Epithelial cell of proximal tubule (primary cell): ENCODE data around the gene ARHGAP26. TPM values are rescaled to one million over a fixed set of nuclear protein-coding genes. Genes with fewer than 3 reads are reported as not detected.

Experiments
- DNase-seq: peaks from one replicate; pipeline ENCODE4 v3.0.0-alpha.2; 2011; ENCODE audit warnings: low read depth
- H3K4me3 ChIP-seq: 2 replicates; pipeline ENCODE4 v1.5.1; 2011; ENCODE audit warnings: low read depth, mild to moderate bottlenecking, low read length
- total RNA-seq: library from RNA; depleted of rRNA; stranded (reverse); fragments of >200 nt; gene quantifications from 2 replicates; pipeline ENCODE4 v1.2.3, GENCODE V29; 2015
- TF ChIP-seq, protein P1 (sequence below): conservative IDR thresholded peaks from 2 replicates; pipeline ENCODE4 v1.5.1; 2012; ENCODE audit warnings: low read depth, mild to moderate bottlenecking, low read length

ARHGAP26 gene
- total RNA-seq, 1 donor from 2014 or later: 7.0 TPM

DNA sequence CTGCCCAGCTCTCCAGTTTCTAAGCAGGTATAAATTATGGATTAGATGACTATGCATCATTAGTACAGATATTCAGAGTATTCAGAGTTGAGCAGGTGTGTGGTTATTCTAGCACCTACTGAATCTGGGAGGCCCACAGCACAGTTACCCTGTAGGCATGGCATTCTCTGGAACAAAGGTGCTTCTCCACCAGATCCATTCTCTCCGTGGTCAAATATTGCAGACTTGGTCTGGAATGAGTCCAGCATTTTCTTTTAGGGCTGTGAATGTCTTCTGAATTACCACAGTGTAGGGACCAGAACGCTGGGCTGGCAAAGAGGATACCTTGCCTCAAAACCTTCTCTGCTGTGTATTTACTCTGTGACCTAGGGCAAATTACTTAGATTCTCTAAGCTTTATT is 116.8 kb downstream of the ARHGAP26 start:
- TF ChIP-seq, protein P1, sequence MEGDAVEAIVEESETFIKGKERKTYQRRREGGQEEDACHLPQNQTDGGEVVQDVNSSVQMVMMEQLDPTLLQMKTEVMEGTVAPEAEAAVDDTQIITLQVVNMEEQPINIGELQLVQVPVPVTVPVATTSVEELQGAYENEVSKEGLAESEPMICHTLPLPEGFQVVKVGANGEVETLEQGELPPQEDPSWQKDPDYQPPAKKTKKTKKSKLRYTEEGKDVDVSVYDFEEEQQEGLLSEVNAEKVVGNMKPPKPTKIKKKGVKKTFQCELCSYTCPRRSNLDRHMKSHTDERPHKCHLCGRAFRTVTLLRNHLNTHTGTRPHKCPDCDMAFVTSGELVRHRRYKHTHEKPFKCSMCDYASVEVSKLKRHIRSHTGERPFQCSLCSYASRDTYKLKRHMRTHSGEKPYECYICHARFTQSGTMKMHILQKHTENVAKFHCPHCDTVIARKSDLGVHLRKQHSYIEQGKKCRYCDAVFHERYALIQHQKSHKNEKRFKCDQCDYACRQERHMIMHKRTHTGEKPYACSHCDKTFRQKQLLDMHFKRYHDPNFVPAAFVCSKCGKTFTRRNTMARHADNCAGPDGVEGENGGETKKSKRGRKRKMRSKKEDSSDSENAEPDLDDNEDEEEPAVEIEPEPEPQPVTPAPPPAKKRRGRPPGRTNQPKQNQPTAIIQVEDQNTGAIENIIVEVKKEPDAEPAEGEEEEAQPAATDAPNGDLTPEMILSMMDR: no peak
- no peak overlapping the region for H3K4me3 ChIP-seq
- DNase-seq: no peak

DNA sequence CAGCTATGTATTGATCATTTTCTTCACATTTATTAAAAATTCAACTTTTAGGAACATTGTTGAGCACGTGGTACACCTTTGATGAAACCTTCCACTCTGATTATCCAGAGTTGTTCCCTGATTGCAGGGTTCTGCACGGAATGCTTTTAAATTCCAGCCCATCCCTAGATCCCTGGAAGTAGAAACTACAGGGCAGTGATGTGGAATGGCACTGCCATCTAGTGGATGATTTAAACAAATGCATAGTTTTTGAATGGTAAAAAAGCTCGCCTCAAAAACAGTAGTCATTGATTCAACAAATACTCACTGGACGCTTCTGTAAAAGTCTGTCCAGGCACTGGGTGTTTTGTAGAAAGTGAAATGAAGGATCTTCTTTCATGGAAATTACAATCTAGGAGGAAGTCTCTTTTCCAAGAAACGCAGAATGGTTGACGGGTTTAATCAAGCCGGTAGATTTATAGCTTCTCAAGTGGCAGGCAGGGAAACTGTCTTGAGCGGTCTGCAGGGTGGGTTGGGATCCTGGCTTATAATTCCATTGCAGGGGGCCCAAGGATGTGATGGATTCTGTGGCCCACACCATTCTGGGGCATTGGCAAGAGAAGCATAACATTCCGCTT is 118.4 kb downstream of the ARHGAP26 start:
- TF ChIP-seq, protein P1: peak; percentile 78
- no peak for DNase-seq
- no peak overlapping the region for H3K4me3 ChIP-seq

- no peak for DNase-seq
- no peak overlapping the region for H3K4me3 ChIP-seq
- TF ChIP-seq, protein P1: no peak
Observed at GRCh38 chr5:142892021-142892420, 121.8 kb downstream of the ARHGAP26 start.

GRCh38 chr5:142894315-142894714 is 124.1 kb downstream of the ARHGAP26 start:
- no peak for DNase-seq
- no peak overlapping the region for H3K4me3 ChIP-seq
- TF ChIP-seq, protein P1: no peak

- no peak for DNase-seq
- TF ChIP-seq, protein P1: no peak
- H3K4me3 ChIP-seq: no peak overlapping the region
Observed at GRCh38 chr5:142894749-142895148, 124.6 kb downstream of the ARHGAP26 start.

DNA sequence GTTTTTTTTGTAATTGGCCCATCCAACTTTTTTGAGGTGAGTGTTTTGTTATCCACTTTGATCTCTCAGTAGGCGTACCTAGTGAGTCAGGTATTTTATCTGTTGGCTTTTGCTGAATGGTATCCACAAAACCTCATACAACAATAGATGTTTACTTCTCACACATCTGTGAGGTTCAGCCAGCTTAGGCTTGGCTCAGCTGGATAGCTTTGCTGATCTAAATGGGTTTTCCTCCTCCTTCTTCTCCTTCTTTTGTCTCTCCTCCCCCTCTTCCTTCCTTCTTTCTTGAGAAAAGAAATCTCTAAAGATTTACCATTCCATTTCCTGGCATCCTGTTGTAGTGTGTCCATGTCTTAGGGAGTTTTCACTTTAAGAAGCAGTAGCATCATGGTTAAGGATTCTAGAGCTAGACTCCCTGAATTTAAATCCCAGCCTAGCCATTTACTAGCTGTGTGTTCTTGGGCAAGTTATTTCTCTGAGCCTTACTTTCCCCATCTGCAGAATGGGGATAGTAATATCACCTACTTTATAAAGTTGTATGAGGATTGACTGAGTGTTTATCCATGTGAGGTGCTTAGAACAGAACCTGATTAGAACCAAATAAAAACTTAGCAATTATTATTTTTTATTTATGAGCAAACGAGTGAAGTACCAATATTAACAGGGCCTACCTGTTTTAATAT is 126.3 kb downstream of the ARHGAP26 start:
- TF ChIP-seq, protein P1: no peak
- no peak overlapping the region for H3K4me3 ChIP-seq
- DNase-seq: no peak

DNA sequence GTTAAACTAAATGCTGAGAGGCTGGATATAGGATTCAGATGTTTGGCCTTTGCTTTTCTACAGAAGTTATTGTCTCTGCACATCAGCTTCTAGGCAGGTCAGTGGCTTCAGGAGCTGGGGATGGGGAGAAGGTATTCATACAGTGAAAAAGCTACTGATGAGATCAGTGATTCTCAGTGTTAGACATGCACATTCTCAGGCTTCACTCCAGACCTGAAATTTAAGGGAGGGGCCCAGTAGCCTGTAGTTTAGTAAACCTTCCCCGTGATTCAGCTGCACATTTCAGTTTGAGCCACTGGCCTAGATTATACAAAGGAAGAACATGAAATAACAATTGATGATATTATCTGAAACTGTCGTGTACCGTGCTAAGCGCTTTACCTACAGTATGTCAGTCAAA is 127.2 kb downstream of the ARHGAP26 start:
- DNase-seq: no peak
- TF ChIP-seq, protein P1: no peak
- no peak overlapping the region for H3K4me3 ChIP-seq
